CD8-positive, alpha-beta memory T cell (primary cell): ENCODE data around the gene NPIPA2. TPM values are rescaled to one million over a fixed set of nuclear protein-coding genes. Genes with fewer than 3 reads are reported as not detected.
"Not testable (repeated sequence)": the region's sequence is repeated elsewhere in the genome, so short reads cannot be mapped to it uniquely, and the experiment has no call there.

Experiments
- CTCF ChIA-PET: fragments of 350-600 bp; sonication (Branson Sonifier 250); formaldehyde crosslinking; loops from one replicate; lab custom pipeline; 2021; ENCODE audit warnings: antibody characterized with exemption; lab: Charles Lee
- POLR2A ChIA-PET: fragments of 350-600 bp; sonication (Branson Sonifier 250); formaldehyde crosslinking; loops from one replicate; lab custom pipeline; 2021; ENCODE audit warnings: antibody characterized with exemption; lab: Charles Lee
- DNase-seq, 5 donors: peaks; one replicate each; pipeline versions ENCODE4 v3.0.0 to v3.0.0-alpha.2; 2020 to 2022; ENCODE audit warnings: mixed read lengths in 1 of 5
- H3K27ac ChIP-seq: one replicate; pipeline ENCODE4 v1.7.0; 2013; ENCODE audit warnings: low read depth, mild to moderate bottlenecking, low read length, moderate library complexity
- H3K27me3 ChIP-seq: 2 replicates; pipeline ENCODE4 v1.7.0; 2013; ENCODE audit warnings: low read length, mild to moderate bottlenecking; ENCODE audit not compliant: insufficient read depth, poor library complexity, severe bottlenecking
- H3K36me3 ChIP-seq: 2 replicates; pipeline ENCODE4 v1.7.0; 2013; ENCODE audit warnings: mild to moderate bottlenecking, low read length, moderate library complexity; ENCODE audit not compliant: insufficient read depth
- H3K4me1 ChIP-seq: 2 replicates; pipeline ENCODE4 v1.7.0; 2013; ENCODE audit warnings: mild to moderate bottlenecking, low read length, moderate library complexity; ENCODE audit not compliant: insufficient read depth
- H3K4me3 ChIP-seq: 2 replicates; pipeline ENCODE4 v1.7.0; 2013; ENCODE audit warnings: mild to moderate bottlenecking, low read length
- H3K9me3 ChIP-seq: 2 replicates; pipeline ENCODE4 v1.7.0; 2013; ENCODE audit warnings: mild to moderate bottlenecking, low read length
- H3K27ac Mint-ChIP-seq, 8 donors: one replicate each; pipeline ENCODE4 v1.8.0; 2020 to 2021; ENCODE audit warnings: mixed read lengths in 8 of 8, mild to moderate bottlenecking in 6 of 8, inconsistent platforms in 3 of 8, moderate library complexity in 3 of 8
- H3K27me3 Mint-ChIP-seq, 2 donors: one replicate each; pipeline ENCODE4 v1.8.0; 2020 to 2021; ENCODE audit warnings: mixed read lengths in 2 of 2, mild to moderate bottlenecking in 1 of 2, moderate library complexity in 1 of 2
- H3K36me3 Mint-ChIP-seq, 3 donors: one replicate each; pipeline ENCODE4 v1.8.0; 2020 to 2021; ENCODE audit warnings: mixed read lengths in 3 of 3, inconsistent platforms in 1 of 3, mild to moderate bottlenecking in 1 of 3
- H3K4me1 Mint-ChIP-seq, 3 donors: one replicate each; pipeline ENCODE4 v1.8.0; 2020 to 2021; ENCODE audit warnings: mixed read lengths in 3 of 3, inconsistent platforms in 1 of 3, mild to moderate bottlenecking in 1 of 3
- H3K4me3 Mint-ChIP-seq, 7 donors: one replicate each; pipeline ENCODE4 v1.8.0; 2020 to 2021; ENCODE audit warnings: mixed read lengths in 7 of 7, mild to moderate bottlenecking in 6 of 7, moderate library complexity in 4 of 7, inconsistent platforms in 2 of 7
- H3K9me3 Mint-ChIP-seq, 5 donors: one replicate each; pipeline ENCODE4 v1.8.0; 2020 to 2022; ENCODE audit warnings: mixed read lengths in 5 of 5, mild to moderate bottlenecking in 3 of 5, moderate library complexity in 2 of 5, inconsistent platforms in 1 of 5
- polyA plus RNA-seq: library from polyadenylated mRNA; unstranded; fragments of 300-500 nt; fragmentation: Illumina TruSeq; gene quantifications from one replicate; pipeline ENCODE4 v1.2.3, GENCODE V29; 2021
- total RNA-seq, 2 experiments: library from RNA; stranded (reverse); gene quantifications; one replicate each; pipeline ENCODE4 v1.2.3, GENCODE V29; 2021

The NPIPA2 gene
- total RNA-seq (1 to 10 TPM in 1 of 2 experiments, under 1 TPM in 1; 0.71 to 1.4 TPM), polyA plus RNA-seq (not detected)

DNA sequence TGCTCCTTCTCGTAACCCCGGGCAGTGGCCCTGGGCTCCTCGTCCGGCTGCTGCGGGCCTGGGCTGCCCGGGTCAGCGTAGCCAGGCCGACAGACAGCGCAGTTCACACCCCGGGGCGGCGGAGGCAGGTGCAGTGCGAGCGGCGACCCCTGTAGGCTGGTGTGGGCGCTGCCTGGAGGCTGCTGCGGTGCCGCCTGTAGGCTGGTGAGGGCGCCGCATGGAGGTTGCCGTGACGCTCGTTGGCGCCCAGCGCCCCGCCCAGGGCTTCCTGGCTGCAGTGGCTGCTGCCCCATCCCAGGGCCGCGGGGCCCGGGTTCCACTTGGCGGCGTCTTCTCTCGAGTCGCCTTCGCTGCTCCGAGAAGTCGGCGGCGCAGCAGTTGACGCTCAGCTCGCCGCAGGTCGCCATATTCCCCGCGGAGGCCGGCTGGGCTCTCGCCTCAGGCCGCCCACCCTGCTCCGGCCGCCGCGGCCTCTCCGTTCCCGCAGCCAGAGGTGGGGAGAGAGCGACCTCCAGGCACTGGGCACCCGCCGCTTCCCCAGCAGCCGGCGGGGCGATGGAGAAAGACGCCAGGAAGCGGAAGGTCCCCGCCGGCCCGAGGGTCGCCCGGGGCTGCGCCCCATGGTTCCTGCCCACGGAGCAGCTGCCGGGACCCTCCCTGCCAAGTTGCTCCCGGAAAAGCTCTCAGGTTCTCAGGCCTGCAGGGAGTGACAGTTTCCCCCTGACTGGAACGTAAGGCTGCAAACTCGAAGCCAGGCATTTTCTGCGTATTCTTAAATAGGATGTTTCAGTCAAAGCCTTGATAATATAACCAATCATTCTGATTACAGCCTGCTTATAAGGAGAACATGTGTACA is at the start of gene NPIPA2:
Gene NPIPA2, plus strand, starts transcription at position 261 of the 856 bp plus-strand sequence. CDS start 5,533 bp downstream, outside the sequence.
- H3K4me1 Mint-ChIP-seq, H3K27ac Mint-ChIP-seq, DNase-seq, H3K27me3 ChIP-seq, H3K27ac ChIP-seq, H3K9me3 ChIP-seq, H3K36me3 ChIP-seq, CTCF ChIA-PET, H3K4me3 Mint-ChIP-seq, H3K9me3 Mint-ChIP-seq, H3K4me1 ChIP-seq, POLR2A ChIA-PET, H3K4me3 ChIP-seq, H3K27me3 Mint-ChIP-seq, H3K36me3 Mint-ChIP-seq: not testable (repeated sequence)

DNA sequence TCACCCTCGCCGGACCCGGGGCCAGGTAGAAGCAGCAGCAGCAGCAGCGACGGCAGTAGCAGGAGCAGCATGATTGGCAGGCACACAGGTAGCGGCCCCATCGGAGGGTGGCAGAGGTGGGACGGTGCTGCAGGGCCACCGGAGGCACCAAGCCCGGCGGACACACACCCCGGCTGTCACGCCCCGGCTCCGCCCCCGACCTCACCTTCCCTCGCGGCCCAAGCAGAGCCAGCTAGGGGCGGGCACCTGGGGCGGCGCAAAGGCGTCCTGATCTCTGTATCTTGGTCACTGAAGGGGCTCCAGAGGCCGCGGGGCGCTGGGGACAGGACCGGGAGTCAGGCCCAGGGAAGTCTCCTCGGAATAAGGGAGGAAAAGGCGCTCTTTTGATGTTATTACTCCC is 48.2 kb upstream of the NPIPA2 start, which contains the start of gene PLA2G10:
Gene PLA2G10, minus strand, starts transcription at position 180 of the 400 bp plus-strand sequence. Its CDS starts 79 bp downstream, at position 101.
- H3K36me3 ChIP-seq, CTCF ChIA-PET: not testable (repeated sequence)

DNA sequence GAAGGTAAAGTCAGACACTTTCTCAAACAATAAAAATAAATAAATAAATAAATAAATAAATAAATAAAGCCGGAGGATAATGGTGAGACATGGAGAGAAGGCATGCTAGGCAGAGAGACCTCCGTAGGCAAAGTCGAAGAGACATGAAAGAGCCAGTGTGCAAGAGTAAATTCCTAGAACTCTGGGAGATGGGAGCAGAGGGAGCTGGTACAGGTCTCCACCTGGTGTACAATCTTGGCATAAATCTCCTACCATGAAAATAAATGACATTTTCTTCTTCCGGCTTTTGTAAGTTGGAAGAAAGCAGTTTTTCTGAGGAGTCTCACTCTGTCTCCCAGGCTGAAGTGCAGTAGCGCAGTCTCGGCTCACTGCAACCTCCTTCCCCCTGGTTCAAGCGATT is 40.5 kb upstream of the NPIPA2 start:
- CTCF ChIA-PET, DNase-seq, H3K36me3 Mint-ChIP-seq, H3K4me3 ChIP-seq, H3K27ac Mint-ChIP-seq, H3K4me1 Mint-ChIP-seq, H3K27ac ChIP-seq, H3K27me3 Mint-ChIP-seq, H3K36me3 ChIP-seq, H3K27me3 ChIP-seq, H3K9me3 ChIP-seq, POLR2A ChIA-PET, H3K4me1 ChIP-seq, H3K9me3 Mint-ChIP-seq, H3K4me3 Mint-ChIP-seq: not testable (repeated sequence)

More for the DNA sequence above, 48.2 kb upstream of the NPIPA2 start, which contains the start of gene PLA2G10:
- H3K4me1 Mint-ChIP-seq, H3K27me3 ChIP-seq, H3K27ac ChIP-seq, H3K4me3 Mint-ChIP-seq, H3K27ac Mint-ChIP-seq, H3K9me3 Mint-ChIP-seq, H3K4me3 ChIP-seq, H3K9me3 ChIP-seq, POLR2A ChIA-PET, H3K27me3 Mint-ChIP-seq, H3K4me1 ChIP-seq, H3K36me3 Mint-ChIP-seq, DNase-seq: not testable (repeated sequence)

DNA sequence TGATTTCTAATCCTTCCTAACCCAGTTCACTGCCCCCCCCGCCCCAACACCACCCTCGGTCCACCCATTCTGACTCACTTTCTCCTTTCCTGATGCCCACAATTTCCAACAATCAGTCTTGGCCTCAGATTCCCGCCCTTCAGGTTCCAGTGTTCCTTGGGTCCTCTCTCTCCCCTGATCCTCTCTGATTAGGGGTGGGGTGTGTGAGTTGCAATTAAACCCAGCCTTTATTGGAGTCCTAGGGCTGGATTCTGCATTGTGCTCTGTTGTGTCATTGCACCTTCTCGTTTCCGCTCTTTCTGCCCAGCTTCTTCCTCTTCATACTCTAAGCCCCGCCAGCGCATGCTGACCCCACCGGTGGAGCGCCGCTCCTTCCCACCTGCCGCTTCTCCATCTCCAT is 39.7 kb upstream of the NPIPA2 start:
- H3K36me3 Mint-ChIP-seq, POLR2A ChIA-PET: not testable (repeated sequence)

DNA sequence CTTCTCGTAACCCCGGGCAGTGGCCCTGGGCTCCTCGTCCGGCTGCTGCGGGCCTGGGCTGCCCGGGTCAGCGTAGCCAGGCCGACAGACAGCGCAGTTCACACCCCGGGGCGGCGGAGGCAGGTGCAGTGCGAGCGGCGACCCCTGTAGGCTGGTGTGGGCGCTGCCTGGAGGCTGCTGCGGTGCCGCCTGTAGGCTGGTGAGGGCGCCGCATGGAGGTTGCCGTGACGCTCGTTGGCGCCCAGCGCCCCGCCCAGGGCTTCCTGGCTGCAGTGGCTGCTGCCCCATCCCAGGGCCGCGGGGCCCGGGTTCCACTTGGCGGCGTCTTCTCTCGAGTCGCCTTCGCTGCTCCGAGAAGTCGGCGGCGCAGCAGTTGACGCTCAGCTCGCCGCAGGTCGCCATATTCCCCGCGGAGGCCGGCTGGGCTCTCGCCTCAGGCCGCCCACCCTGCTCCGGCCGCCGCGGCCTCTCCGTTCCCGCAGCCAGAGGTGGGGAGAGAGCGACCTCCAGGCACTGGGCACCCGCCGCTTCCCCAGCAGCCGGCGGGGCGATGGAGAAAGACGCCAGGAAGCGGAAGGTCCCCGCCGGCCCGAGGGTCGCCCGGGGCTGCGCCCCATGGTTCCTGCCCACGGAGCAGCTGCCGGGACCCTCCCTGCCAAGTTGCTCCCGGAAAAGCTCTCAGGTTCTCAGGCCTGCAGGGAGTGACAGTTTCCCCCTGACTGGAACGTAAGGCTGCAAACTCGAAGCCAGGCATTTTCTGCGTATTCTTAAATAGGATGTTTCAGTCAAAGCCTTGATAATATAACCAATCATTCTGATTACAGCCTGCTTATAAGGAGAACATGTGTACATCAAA is 38.9 kb upstream of the NPIPA2 start, which contains the start of gene NPIPA3:
Gene NPIPA3, plus strand, starts transcription at position 256 of the 856 bp plus-strand sequence. CDS start 5,533 bp downstream, outside the sequence.
- H3K4me3 ChIP-seq, H3K27ac ChIP-seq, DNase-seq, H3K27ac Mint-ChIP-seq, H3K36me3 ChIP-seq, POLR2A ChIA-PET, CTCF ChIA-PET, H3K27me3 Mint-ChIP-seq, H3K4me1 Mint-ChIP-seq, H3K9me3 Mint-ChIP-seq, H3K9me3 ChIP-seq, H3K4me1 ChIP-seq, H3K27me3 ChIP-seq, H3K4me3 Mint-ChIP-seq, H3K36me3 Mint-ChIP-seq: not testable (repeated sequence)

More for the DNA sequence above, 39.7 kb upstream of the NPIPA2 start:
- H3K4me1 Mint-ChIP-seq, H3K9me3 ChIP-seq, H3K4me3 Mint-ChIP-seq, H3K27ac Mint-ChIP-seq, H3K4me3 ChIP-seq, CTCF ChIA-PET, DNase-seq, H3K27me3 Mint-ChIP-seq, H3K27ac ChIP-seq, H3K9me3 Mint-ChIP-seq, H3K36me3 ChIP-seq, H3K4me1 ChIP-seq, H3K27me3 ChIP-seq: not testable (repeated sequence)

DNA sequence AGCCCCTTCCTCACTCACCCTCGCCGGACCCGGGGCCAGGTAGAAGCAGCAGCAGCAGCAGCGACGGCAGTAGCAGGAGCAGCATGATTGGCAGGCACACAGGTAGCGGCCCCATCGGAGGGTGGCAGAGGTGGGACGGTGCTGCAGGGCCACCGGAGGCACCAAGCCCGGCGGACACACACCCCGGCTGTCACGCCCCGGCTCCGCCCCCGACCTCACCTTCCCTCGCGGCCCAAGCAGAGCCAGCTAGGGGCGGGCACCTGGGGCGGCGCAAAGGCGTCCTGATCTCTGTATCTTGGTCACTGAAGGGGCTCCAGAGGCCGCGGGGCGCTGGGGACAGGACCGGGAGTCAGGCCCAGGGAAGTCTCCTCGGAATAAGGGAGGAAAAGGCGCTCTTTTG is 9.1 kb upstream of the NPIPA2 start:
- H3K36me3 Mint-ChIP-seq, H3K4me3 ChIP-seq, H3K27me3 Mint-ChIP-seq, H3K4me1 ChIP-seq, H3K9me3 Mint-ChIP-seq, H3K9me3 ChIP-seq, H3K27ac ChIP-seq, DNase-seq, H3K27me3 ChIP-seq, POLR2A ChIA-PET, H3K4me1 Mint-ChIP-seq, CTCF ChIA-PET, H3K36me3 ChIP-seq, H3K27ac Mint-ChIP-seq, H3K4me3 Mint-ChIP-seq: not testable (repeated sequence)

DNA sequence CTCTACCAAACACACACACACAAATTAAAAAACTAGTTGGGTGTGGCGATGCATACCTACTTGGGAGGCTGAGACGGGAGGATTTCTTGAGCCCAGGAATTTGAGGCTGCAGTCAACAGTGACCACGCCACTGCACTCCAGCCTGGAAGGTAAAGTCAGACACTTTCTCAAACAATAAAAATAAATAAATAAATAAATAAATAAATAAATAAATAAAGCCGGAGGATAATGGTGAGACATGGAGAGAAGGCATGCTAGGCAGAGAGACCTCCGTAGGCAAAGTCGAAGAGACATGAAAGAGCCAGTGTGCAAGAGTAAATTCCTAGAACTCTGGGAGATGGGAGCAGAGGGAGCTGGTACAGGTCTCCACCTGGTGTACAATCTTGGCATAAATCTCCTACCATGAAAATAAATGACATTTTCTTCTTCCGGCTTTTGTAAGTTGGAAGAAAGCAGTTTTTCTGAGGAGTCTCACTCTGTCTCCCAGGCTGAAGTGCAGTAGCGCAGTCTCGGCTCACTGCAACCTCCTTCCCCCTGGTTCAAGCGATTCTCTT is 1.4 kb upstream of the NPIPA2 start:
- H3K4me1 ChIP-seq, H3K27ac ChIP-seq, H3K4me3 ChIP-seq, H3K36me3 Mint-ChIP-seq, H3K9me3 Mint-ChIP-seq, H3K36me3 ChIP-seq, H3K4me1 Mint-ChIP-seq, DNase-seq, H3K27me3 ChIP-seq, H3K27ac Mint-ChIP-seq, CTCF ChIA-PET, H3K9me3 ChIP-seq, POLR2A ChIA-PET, H3K27me3 Mint-ChIP-seq, H3K4me3 Mint-ChIP-seq: not testable (repeated sequence)

DNA sequence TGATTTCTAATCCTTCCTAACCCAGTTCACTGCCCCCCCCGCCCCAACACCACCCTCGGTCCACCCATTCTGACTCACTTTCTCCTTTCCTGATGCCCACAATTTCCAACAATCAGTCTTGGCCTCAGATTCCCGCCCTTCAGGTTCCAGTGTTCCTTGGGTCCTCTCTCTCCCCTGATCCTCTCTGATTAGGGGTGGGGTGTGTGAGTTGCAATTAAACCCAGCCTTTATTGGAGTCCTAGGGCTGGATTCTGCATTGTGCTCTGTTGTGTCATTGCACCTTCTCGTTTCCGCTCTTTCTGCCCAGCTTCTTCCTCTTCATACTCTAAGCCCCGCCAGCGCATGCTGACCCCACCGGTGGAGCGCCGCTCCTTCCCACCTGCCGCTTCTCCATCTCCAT is 539 bp upstream of the NPIPA2 start:
- DNase-seq, H3K27ac ChIP-seq, H3K36me3 Mint-ChIP-seq, H3K4me3 ChIP-seq, H3K9me3 Mint-ChIP-seq, H3K27me3 Mint-ChIP-seq, H3K4me1 ChIP-seq, H3K36me3 ChIP-seq, H3K9me3 ChIP-seq, H3K27ac Mint-ChIP-seq, POLR2A ChIA-PET, H3K27me3 ChIP-seq, H3K4me3 Mint-ChIP-seq, H3K4me1 Mint-ChIP-seq, CTCF ChIA-PET: not testable (repeated sequence)
